DOHH2 (cell line): ENCODE results near the gene BABAM2.

Source experiments
- H3F3A ChIP-seq: fragments of 200-600 bp; sonication (generic), shearing (Covaris generic); 2 replicates; pipeline ENCODE4 v1.6.0; 2016; ENCODE audit warnings: antibody characterized with exemption, mild to moderate bottlenecking; ENCODE audit not compliant: control insufficient read depth, insufficient read depth
- H3K27ac ChIP-seq: fragments of 200-600 bp; sonication (generic); 2 replicates; pipeline ENCODE4 v1.5.1; 2014; ENCODE audit warnings: low read depth, mild to moderate bottlenecking, low read length, moderate library complexity
- H3K27me3 ChIP-seq: fragments of 200-600 bp; sonication (generic); 2 replicates; pipeline ENCODE4 v1.6.1; 2014; ENCODE audit warnings: mild to moderate bottlenecking, low read length, mixed read lengths; ENCODE audit not compliant: control insufficient read depth
- H3K36me3 ChIP-seq: fragments of 200-600 bp; sonication (generic); 2 replicates; pipeline ENCODE4 v1.6.1; 2014; ENCODE audit warnings: mild to moderate bottlenecking, low read length, moderate library complexity, mixed read lengths; ENCODE audit not compliant: control insufficient read depth
- H3K4me1 ChIP-seq: fragments of 200-600 bp; sonication (generic); 2 replicates; pipeline ENCODE4 v1.6.1; 2014; ENCODE audit warnings: mild to moderate bottlenecking, low read length, mixed read lengths; ENCODE audit not compliant: control insufficient read depth
- H3K4me2 ChIP-seq: fragments of 200-600 bp; sonication (generic); 2 replicates; pipeline ENCODE4 v1.6.0; 2014; ENCODE audit warnings: mild to moderate bottlenecking, low read length, moderate library complexity
- H3K4me3 ChIP-seq: fragments of 200-600 bp; sonication (generic); 2 replicates; pipeline ENCODE4 v1.5.1; 2014; ENCODE audit warnings: mild to moderate bottlenecking, low read length, mixed read lengths
- H3K79me2 ChIP-seq: fragments of 200-600 bp; sonication (generic); 2 replicates; pipeline ENCODE4 v1.6.1; 2014; ENCODE audit warnings: mild to moderate bottlenecking, low read length, mixed read lengths; ENCODE audit not compliant: control insufficient read depth
- H3K9me2 ChIP-seq: fragments of 200-600 bp; sonication (generic); replicated peaks from 2 replicates; pipeline ENCODE4 v1.6.1; 2014; ENCODE audit warnings: mild to moderate bottlenecking, low read length, mixed read lengths; ENCODE audit not compliant: control insufficient read depth
- H3K9me3 ChIP-seq: fragments of 200-600 bp; sonication (generic); 2 replicates; pipeline ENCODE4 v1.6.1; 2014; ENCODE audit warnings: antibody characterized with exemption, low read length, mixed read lengths; ENCODE audit not compliant: control insufficient read depth, insufficient read depth
- H4K20me1 ChIP-seq: fragments of 200-600 bp; sonication (generic); 2 replicates; pipeline ENCODE4 v1.6.0; 2014; ENCODE audit warnings: low read depth, mild to moderate bottlenecking, antibody characterized with exemption, low read length, moderate library complexity; ENCODE audit not compliant: control insufficient read depth, insufficient read depth
- EZH2phosphoT487 ChIP-seq: fragments of 200-600 bp; sonication (generic); IDR thresholded peaks from 2 replicates; pipeline ENCODE4 v1.6.1; 2017; ENCODE audit warnings: borderline replicate concordance, mild to moderate bottlenecking, antibody characterized with exemption, low read length, moderate library complexity, mixed read lengths
- TF ChIP-seq, protein P1 (sequence below): fragments of 200-600 bp; sonication (generic); IDR thresholded peaks from one replicate; pipeline ENCODE4 v1.5.1; 2014; ENCODE audit warnings: antibody characterized with exemption, mild to moderate bottlenecking, low read depth, low read length; ENCODE audit not compliant: poor library complexity, severe bottlenecking

The BABAM2 gene

DNA sequence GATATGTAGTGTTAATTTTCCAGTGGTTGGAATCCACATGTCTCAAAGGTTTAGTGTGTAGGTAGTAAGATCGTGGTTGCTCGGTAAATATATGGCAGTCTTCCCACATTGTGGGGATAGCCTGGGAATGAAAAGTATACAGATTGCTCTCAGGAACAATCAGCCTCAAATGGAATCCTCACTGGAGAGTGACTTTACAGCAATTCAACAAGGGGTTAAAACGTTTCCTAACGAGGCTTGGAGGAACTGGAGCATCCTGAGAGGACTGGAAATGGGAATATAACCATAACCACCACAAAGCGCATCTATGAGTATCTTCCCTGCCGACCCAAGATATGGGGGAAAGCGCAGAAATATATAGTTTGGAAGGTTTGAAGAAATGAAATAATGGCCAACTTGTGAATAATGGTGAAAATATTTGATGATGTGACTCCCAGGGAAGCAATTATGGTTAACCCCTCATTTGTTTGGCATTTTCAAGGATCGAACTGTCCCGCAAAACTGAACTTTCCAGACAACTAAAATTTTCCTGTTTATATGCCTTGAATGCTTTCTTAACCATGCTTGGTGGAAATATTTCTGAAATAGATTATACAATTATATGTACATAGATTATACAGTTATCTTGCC is 401.4 kb downstream of the BABAM2 start:
- TF ChIP-seq, protein P1, sequence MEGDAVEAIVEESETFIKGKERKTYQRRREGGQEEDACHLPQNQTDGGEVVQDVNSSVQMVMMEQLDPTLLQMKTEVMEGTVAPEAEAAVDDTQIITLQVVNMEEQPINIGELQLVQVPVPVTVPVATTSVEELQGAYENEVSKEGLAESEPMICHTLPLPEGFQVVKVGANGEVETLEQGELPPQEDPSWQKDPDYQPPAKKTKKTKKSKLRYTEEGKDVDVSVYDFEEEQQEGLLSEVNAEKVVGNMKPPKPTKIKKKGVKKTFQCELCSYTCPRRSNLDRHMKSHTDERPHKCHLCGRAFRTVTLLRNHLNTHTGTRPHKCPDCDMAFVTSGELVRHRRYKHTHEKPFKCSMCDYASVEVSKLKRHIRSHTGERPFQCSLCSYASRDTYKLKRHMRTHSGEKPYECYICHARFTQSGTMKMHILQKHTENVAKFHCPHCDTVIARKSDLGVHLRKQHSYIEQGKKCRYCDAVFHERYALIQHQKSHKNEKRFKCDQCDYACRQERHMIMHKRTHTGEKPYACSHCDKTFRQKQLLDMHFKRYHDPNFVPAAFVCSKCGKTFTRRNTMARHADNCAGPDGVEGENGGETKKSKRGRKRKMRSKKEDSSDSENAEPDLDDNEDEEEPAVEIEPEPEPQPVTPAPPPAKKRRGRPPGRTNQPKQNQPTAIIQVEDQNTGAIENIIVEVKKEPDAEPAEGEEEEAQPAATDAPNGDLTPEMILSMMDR: no peak
- TF ChIP-seq EZH2phosphoT487: no peak

DNA sequence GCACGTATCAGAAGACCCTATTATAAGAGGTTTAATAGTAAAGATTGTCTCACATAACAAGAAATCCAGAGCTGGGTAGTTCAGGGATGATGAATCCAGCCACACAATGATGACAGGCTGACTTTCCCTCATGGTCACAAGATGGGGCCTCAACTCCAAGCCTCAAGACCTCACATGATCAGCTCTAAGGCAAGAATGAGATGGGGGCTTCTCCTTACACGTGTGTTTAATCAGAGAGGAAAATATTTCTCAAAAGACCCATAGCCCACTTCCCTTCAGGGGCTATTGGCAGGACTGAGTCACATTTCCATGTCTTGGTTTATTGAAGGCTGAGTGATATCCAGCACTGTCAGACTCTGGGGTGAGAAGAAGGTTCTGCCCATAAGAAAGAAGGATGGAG is 402.0 kb downstream of the BABAM2 start:
- no peaks in the 10 kb centered on the region for H3K9me2 ChIP-seq
- H3K79me2 ChIP-seq: no peaks in the 10 kb centered on the region
- no peaks in the 10 kb centered on the region for H3K9me3 ChIP-seq
- no peaks in the 10 kb centered on the region for H3K27me3 ChIP-seq
- H3K4me1 ChIP-seq: no peaks in the 10 kb centered on the region
- H3K27ac ChIP-seq: no peak overlapping the region
- no peaks in the 10 kb centered on the region for H4K20me1 ChIP-seq
- TF ChIP-seq EZH2phosphoT487: no peak
- TF ChIP-seq, protein P1: no peak
- no peaks in the 10 kb centered on the region for H3F3A ChIP-seq
- H3K36me3 ChIP-seq: no peaks in the 10 kb centered on the region
- no peak overlapping the region for H3K4me2 ChIP-seq
- H3K4me3 ChIP-seq: no peak overlapping the region

More for the DNA sequence above, 401.4 kb downstream of the BABAM2 start:
- Histone ChIP-seq H3K27ac (no peak overlapping the region), H4K20me1 (no peaks in the 10 kb centered on the region), H3K9me3 (no peaks in the 10 kb centered on the region), H3K9me2 (no peaks in the 10 kb centered on the region), H3K4me1 (no peaks in the 10 kb centered on the region), H3K36me3 (no peaks in the 10 kb centered on the region), H3K4me3 (no peak overlapping the region), H3F3A (no peaks in the 10 kb centered on the region), H3K79me2 (no peaks in the 10 kb centered on the region), H3K4me2 (no peak overlapping the region), H3K27me3 (no peaks in the 10 kb centered on the region)

DNA sequence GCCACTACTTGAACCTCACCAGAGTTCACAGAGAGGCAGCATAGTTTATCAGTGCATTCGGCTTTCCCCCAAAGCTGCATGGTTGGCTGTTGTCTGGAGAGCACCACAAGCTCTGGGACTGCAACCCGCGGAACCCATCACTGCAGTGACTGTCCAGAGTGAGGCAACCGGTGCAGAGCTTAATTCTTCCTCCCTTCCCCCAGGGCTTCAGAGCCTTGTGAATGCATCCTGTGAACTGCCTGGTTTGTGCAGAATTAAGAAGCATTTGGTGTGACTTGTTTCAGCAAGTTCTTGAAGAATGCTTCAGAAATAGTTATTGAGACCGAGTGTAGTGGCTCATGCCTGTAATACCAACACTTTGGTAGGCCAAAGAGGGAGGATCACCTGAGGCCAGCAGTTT is 402.9 kb downstream of the BABAM2 start:
- TF ChIP-seq, protein P1: no peak
- no peak for TF ChIP-seq EZH2phosphoT487
- H3K4me1 ChIP-seq: no peaks in the 10 kb centered on the region
- no peak overlapping the region for H3K4me3 ChIP-seq
- no peak overlapping the region for H3K27ac ChIP-seq
- no peaks in the 10 kb centered on the region for H3F3A ChIP-seq
- no peaks in the 10 kb centered on the region for H4K20me1 ChIP-seq
- H3K9me3 ChIP-seq: no peaks in the 10 kb centered on the region
- H3K4me2 ChIP-seq: no peak overlapping the region
- no peaks in the 10 kb centered on the region for H3K36me3 ChIP-seq
- H3K9me2 ChIP-seq: no peaks in the 10 kb centered on the region
- no peaks in the 10 kb centered on the region for H3K27me3 ChIP-seq
- H3K79me2 ChIP-seq: no peaks in the 10 kb centered on the region

DNA sequence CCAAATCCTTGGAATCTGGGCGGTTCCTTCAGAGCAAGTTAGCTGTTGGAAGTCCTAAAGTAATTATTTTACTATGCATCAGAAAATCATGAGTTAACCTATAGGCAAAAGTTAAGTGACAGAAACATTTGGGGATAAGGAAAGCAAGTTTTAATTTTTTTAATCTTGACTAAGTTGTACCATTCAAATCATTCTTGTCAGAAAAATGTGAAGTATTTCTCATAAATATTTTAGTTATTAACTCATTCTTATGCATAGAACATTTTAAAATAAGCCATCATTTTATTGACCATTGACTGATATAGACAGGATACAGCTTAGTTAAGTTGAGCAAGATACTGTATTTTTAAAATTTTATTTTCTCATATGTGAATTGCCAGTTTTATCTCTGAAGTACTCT is 403.9 kb downstream of the BABAM2 start:
- Histone ChIP-seq H3K36me3 (no peaks in the 10 kb centered on the region), H3F3A (no peaks in the 10 kb centered on the region), H3K79me2 (no peaks in the 10 kb centered on the region), H3K27me3 (no peaks in the 10 kb centered on the region), H3K4me2 (no peak overlapping the region), H4K20me1 (no peaks in the 10 kb centered on the region), H3K9me2 (no peaks in the 10 kb centered on the region), H3K27ac (no peak overlapping the region), H3K4me1 (no peaks in the 10 kb centered on the region), H3K9me3 (no peaks in the 10 kb centered on the region), H3K4me3 (no peak overlapping the region)
- TF ChIP-seq, protein P1: no peak
- no peak for TF ChIP-seq EZH2phosphoT487
